Epithelial cell of proximal tubule (primary cell): Measurements from ENCODE around the gene DNM2. TPM values are rescaled to one million over a fixed set of nuclear protein-coding genes. Genes with fewer than 3 reads are reported as not detected.

Source experiments
- DNase-seq: peaks from one replicate; pipeline ENCODE4 v3.0.0-alpha.2; 2011; ENCODE audit warnings: low read depth
- H3K4me3 ChIP-seq: 2 replicates; pipeline ENCODE4 v1.5.1; 2011; ENCODE audit warnings: low read depth, mild to moderate bottlenecking, low read length
- CTCF ChIP-seq: conservative IDR thresholded peaks from 2 replicates; pipeline ENCODE4 v1.5.1; 2012; ENCODE audit warnings: low read depth, mild to moderate bottlenecking, low read length
- total RNA-seq: library from RNA; depleted of rRNA; stranded (reverse); fragments of >200 nt; gene quantifications from 2 replicates; pipeline ENCODE4 v1.2.3, GENCODE V29; 2015

Gene DNM2
- total RNA-seq, 1 donor from 2014 or later: 94.5 TPM

GRCh38 chr19:10706990-10707389, 10.9 kb upstream of the DNM2 start:
- TF ChIP-seq CTCF: no peak
- no peak for DNase-seq
- no peak overlapping the region for H3K4me3 ChIP-seq

GRCh38 chr19:10707440-10707839, 10.4 kb upstream of the DNM2 start:
- no peak for TF ChIP-seq CTCF

GRCh38 chr19:10708291-10708690, 9.6 kb upstream of the DNM2 start:
- H3K4me3 ChIP-seq: no peak overlapping the region
- no peak for TF ChIP-seq CTCF
- DNase-seq: no peak

More at GRCh38 chr19:10707440-10707839, 10.4 kb upstream of the DNM2 start:
- DNase-seq: no peak
- no peak overlapping the region for H3K4me3 ChIP-seq

GRCh38 chr19:10712045-10712444, 5.8 kb upstream of the DNM2 start:
- no peak overlapping the region for H3K4me3 ChIP-seq
- no peak for DNase-seq
- no peak for TF ChIP-seq CTCF

GRCh38 chr19:10712754-10713153, 5.1 kb upstream of the DNM2 start:
- no peak for DNase-seq
- no peak for TF ChIP-seq CTCF
- no peak overlapping the region for H3K4me3 ChIP-seq

GRCh38 chr19:10713317-10713716, 4.6 kb upstream of the DNM2 start:
- TF ChIP-seq CTCF: no peak
- no peak for DNase-seq
- H3K4me3 ChIP-seq: no peak overlapping the region

GRCh38 chr19:10717054-10717355, 874 bp upstream of the DNM2 start:
- H3K4me3 ChIP-seq: peak overlapping the region; percentile 41
- no peak for TF ChIP-seq CTCF
- DNase-seq: no peak
